ENCODE results near the gene B4GALNT3.

- TF ChIP-seq CTCF (IDR thresholded peaks at IDR 0.05) (no peak), POLR2A (IDR thresholded peaks at IDR 0.05) (no peak)
These were observed 24.4 kb downstream of the B4GALNT3 start for GRCh38 chr12:484096-484495.
